ENCODE data around the gene TTC28.

The TTC28 gene

GRCh38 chr22:28430466-28431025 lies 249.1 kb downstream of the TTC28 start:
- no peak for TF ChIP-seq CTCF (IDR thresholded peaks at IDR 0.05; ENCODE audit: borderline replicate concordance, insufficient read depth, low read depth, low read length)
- H3K4me3 ChIP-seq (ENCODE audit: low read depth, low read length): no peak overlapping the region

- no peak overlapping the region for H3K4me3 ChIP-seq (ENCODE audit: low read depth, low read length)
- TF ChIP-seq CTCF (IDR thresholded peaks at IDR 0.05; ENCODE audit: borderline replicate concordance, insufficient read depth, low read depth, low read length): no peak
These were observed 249.9 kb downstream of the TTC28 start for GRCh38 chr22:28429711-28430110.

GRCh38 chr22:28428271-28428670 lies 251.4 kb downstream of the TTC28 start:
- no peak for TF ChIP-seq CTCF (IDR thresholded peaks at IDR 0.05; ENCODE audit: borderline replicate concordance, insufficient read depth, low read depth, low read length)
- H3K4me3 ChIP-seq (ENCODE audit: low read depth, low read length): no peak overlapping the region

- TF ChIP-seq CTCF (IDR thresholded peaks at IDR 0.05; ENCODE audit: borderline replicate concordance, insufficient read depth, low read depth, low read length): no peak
- no peak overlapping the region for H3K4me3 ChIP-seq (ENCODE audit: low read depth, low read length)
These were observed 253.1 kb downstream of the TTC28 start for GRCh38 chr22:28426346-28427132.

GRCh38 chr22:28425211-28425610 lies 254.4 kb downstream of the TTC28 start:
- no peak for TF ChIP-seq CTCF (IDR thresholded peaks at IDR 0.05; ENCODE audit: borderline replicate concordance, insufficient read depth, low read depth, low read length)
- H3K4me3 ChIP-seq (ENCODE audit: low read depth, low read length): no peak overlapping the region

- no peak for TF ChIP-seq CTCF (IDR thresholded peaks at IDR 0.05; ENCODE audit: borderline replicate concordance, insufficient read depth, low read depth, low read length)
- no peak overlapping the region for H3K4me3 ChIP-seq (ENCODE audit: low read depth, low read length)
These were observed 255.1 kb downstream of the TTC28 start for GRCh38 chr22:28424427-28425080.

Data from GM12875 (cell line).